ENCODE measurements around the gene KLC3. TPM values are rescaled to one million over a fixed set of nuclear protein-coding genes. Genes with fewer than 3 reads are reported as not detected.

The KLC3 gene
- total RNA-seq, 2 donors from 2014 or later, result 3.4 to 7.0 TPM

DNA sequence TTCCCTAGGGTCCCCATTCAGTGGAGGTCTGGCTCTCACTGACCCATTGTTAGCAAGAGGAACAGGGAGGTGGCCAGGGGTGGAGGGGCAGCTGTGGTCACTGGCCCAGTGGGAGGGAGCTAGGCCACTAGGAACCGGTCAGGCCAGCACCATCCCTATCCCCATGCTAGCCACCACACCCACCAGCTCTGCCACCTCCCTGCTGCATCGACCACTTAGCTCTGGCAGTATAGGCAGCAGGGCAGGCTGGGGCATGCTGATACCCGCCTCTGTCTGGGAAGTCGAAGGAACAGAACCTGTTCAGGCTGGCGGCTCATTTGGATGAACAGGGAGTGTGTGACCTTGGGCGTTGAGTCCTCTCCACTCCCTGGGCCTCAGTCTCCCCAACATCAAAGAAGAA is 59.6 kb downstream of the KLC3 start:
- no peak overlapping the region for H3K27ac ChIP-seq
- intact Hi-C loops (cut with DNase I), result no loop called here
- H3K4me1 ChIP-seq (replicated peaks), result no peaks in the 10 kb centered on the region
- 49% methylated on average over 5 of the region's 6 CpGs for WGBS
- H3K27me3 ChIP-seq (replicated peaks; ENCODE audit: insufficient read depth), result no peaks in the 10 kb centered on the region
- H3K36me3 ChIP-seq, result no peaks in the 10 kb centered on the region
- no peaks in the 10 kb centered on the region for H3K9me3 ChIP-seq
- TF ChIP-seq POLR2A (IDR thresholded peaks at IDR 0.05), result no peak
- peak; percentile 46 for TF ChIP-seq POLR2AphosphoS5 (IDR thresholded peaks at IDR 0.05)
- DNase-seq (ENCODE audit: low spot score), result peak; percentile 67
- H3K4me3 ChIP-seq, result no peak overlapping the region

Other genes with a start within 250 kb of the KLC3 start
- 10 to 100 TPM; 50.1 to 90.3 TPM for gene PPP1R37, start 247.6 kb upstream of the KLC3 start, total RNA-seq
- 1 to 10 TPM; 3.6 to 4.1 TPM for gene NKPD1, start 179.8 kb upstream of the KLC3 start, total RNA-seq
- 10 to 100 TPM; 57.0 to 80.4 TPM for gene TRAPPC6A, start 162.5 kb upstream of the KLC3 start, total RNA-seq
- 10 to 100 TPM; 21.4 to 30.4 TPM for gene BLOC1S3, start 162.0 kb upstream of the KLC3 start, total RNA-seq
- 10 to 100 TPM in 1 of 2 donors, 1 to 10 TPM in 1; 5.8 to 27.0 TPM for gene EXOC3L2, start 95.3 kb upstream of the KLC3 start, total RNA-seq
- gene MARK4, start 89.5 kb upstream of the KLC3 start, total RNA-seq, result 100 to 1,000 TPM in 1 of 2 donors, 10 to 100 TPM in 1; 24.3 to 120 TPM
- 10 to 100 TPM; 24.7 to 42.8 TPM for gene CKM, start 17.9 kb upstream of the KLC3 start, total RNA-seq
- 10 to 100 TPM; 20.5 to 31.8 TPM for gene ERCC2, start 29.8 kb downstream of the KLC3 start, total RNA-seq
- 10 to 100 TPM; 56.1 to 60.3 TPM for gene PPP1R13L, start 64.3 kb downstream of the KLC3 start, total RNA-seq
- 1 to 10 TPM; 6.6 to 8.9 TPM for gene POLR1G, start 65.9 kb downstream of the KLC3 start, total RNA-seq
- gene ERCC1, start 83.2 kb downstream of the KLC3 start, total RNA-seq, result 100 to 1,000 TPM; 142 to 151 TPM
- 1 to 10 TPM; 2.5 to 6.4 TPM for gene FOSB, start 127.2 kb downstream of the KLC3 start, total RNA-seq
- gene RTN2, start 156.3 kb downstream of the KLC3 start, total RNA-seq, result 10 to 100 TPM in 1 of 2 donors, 1 to 10 TPM in 1; 7.2 to 19.7 TPM
- 1 to 10 TPM in 1 of 2 donors, under 1 TPM in 1; 0.36 to 1.8 TPM for gene PPM1N, start 157.7 kb downstream of the KLC3 start, total RNA-seq
- 100 to 1,000 TPM in 1 of 2 donors, 10 to 100 TPM in 1; 82.7 to 119 TPM for gene VASP, start 166.7 kb downstream of the KLC3 start, total RNA-seq
- 10 to 100 TPM in 1 of 2 donors, 1 to 10 TPM in 1; 7.2 to 14.5 TPM for gene OPA3, start 244.1 kb downstream of the KLC3 start, total RNA-seq